Tibial nerve (tissue), 3 donors: ENCODE measurements around the gene KRTAP12-2.

ENCODE experiments used
- CTCF ChIP-seq, 5 experiments: fragments of 200-600 bp in 3 of 5; fragments of 450-650 bp in 2 of 5; sonication (generic) in 3 of 5; IDR thresholded peaks; one replicate each; pipeline ENCODE4 v1.5.1; 2016 to 2019; ENCODE audit warnings: antibody characterized with exemption in 5 of 5, mild to moderate bottlenecking in 3 of 5, moderate library complexity in 2 of 5
- POLR2A ChIP-seq, 2 donors: fragments of 450-650 bp; IDR thresholded peaks; one replicate each; pipeline ENCODE4 v1.6.1; 2017; ENCODE audit warnings: antibody characterized with exemption in 2 of 2, mild to moderate bottlenecking in 2 of 2, moderate library complexity in 2 of 2

GRCh38 chr21:44686843-44687561, 20.3 kb upstream of the KRTAP12-2 start:
- TF ChIP-seq POLR2A (IDR thresholded peaks at IDR 0.05) (no peak), CTCF (IDR thresholded peaks at IDR 0.05) (no peak)
